HG03521 (cell line): ENCODE measurements around the gene SNAP91.
"Not testable (repeated sequence)": the region's sequence is repeated elsewhere in the genome, so short reads cannot be mapped to it uniquely, and the experiment has no call there.

ENCODE experiments used
- ATAC-seq: cut with Tn5 transposase; IDR thresholded peaks from one replicate; pipeline ENCODE4 v1.9.1; 2021; ENCODE audit warnings: mild to moderate bottlenecking, moderate library complexity; ENCODE audit not compliant: unreplicated experiment

Gene SNAP91, protein sequence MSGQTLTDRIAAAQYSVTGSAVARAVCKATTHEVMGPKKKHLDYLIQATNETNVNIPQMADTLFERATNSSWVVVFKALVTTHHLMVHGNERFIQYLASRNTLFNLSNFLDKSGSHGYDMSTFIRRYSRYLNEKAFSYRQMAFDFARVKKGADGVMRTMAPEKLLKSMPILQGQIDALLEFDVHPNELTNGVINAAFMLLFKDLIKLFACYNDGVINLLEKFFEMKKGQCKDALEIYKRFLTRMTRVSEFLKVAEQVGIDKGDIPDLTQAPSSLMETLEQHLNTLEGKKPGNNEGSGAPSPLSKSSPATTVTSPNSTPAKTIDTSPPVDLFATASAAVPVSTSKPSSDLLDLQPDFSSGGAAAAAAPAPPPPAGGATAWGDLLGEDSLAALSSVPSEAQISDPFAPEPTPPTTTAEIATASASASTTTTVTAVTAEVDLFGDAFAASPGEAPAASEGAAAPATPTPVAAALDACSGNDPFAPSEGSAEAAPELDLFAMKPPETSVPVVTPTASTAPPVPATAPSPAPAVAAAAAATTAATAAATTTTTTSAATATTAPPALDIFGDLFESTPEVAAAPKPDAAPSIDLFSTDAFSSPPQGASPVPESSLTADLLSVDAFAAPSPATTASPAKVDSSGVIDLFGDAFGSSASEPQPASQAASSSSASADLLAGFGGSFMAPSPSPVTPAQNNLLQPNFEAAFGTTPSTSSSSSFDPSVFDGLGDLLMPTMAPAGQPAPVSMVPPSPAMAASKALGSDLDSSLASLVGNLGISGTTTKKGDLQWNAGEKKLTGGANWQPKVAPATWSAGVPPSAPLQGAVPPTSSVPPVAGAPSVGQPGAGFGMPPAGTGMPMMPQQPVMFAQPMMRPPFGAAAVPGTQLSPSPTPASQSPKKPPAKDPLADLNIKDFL

DNA sequence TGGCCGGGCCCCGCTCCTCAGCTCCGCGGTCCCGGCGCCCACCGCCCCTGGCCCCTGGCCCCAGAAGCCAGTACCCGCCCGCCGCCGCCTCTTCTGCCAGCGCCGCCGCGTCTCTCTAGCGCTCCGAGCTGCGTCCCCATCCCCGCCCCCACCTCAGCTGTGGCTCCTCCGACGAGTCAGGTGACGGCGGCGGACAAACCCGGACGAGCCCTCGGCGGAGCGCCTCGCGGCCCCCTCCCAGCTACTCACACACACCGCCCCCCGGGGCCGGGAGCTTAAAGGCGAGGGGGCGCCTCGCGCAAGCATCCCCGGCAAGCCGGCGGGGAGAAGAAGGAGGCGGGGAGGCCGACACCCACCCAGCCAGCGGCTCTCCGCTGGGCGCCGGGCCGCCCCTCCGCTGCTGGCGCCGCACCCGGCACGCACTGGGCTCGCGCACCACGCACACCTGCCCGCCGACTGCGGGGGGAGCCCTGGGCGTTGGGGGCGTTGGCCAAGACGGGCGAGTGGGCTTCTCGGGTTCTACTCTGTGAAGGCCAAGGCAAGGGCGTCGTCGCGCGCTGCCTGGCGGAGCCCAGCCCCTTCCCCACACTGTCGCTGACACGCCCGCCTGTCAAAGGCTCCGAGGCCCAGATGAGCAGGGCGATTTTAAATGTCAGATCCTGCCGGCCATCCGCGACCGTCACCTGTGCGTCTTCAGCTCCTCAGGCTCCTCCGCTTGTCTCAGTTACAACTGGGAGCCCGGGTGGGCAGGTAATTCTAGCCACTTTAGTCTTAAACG, at the start of gene SNAP91:
Gene SNAP91 (minus strand): TSS at position 132 of the 778 bp plus-strand sequence. CDS start 1,174 bp downstream, outside the sequence.
- ATAC-seq = no peak

DNA sequence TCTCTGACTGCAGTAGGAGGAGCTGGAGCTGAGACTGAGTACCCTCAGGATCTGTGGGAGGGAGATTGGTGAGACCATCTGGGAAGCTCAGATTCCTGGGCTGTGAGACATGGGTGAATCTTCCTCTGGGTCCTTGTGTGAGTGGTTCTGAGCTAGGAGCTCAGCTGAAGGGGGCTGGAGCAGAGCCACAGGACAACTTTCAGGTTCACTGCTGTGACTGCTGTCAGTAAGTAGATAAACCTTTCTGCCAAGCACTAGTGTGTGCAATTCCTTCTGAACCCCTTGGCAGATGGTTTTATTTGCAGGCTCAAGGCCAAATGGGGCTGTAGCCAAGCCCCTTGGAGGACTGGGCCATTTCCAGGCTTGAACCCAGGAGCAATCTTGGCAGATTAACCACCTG, 49.6 kb upstream of the SNAP91 start:
- no peak for ATAC-seq

DNA sequence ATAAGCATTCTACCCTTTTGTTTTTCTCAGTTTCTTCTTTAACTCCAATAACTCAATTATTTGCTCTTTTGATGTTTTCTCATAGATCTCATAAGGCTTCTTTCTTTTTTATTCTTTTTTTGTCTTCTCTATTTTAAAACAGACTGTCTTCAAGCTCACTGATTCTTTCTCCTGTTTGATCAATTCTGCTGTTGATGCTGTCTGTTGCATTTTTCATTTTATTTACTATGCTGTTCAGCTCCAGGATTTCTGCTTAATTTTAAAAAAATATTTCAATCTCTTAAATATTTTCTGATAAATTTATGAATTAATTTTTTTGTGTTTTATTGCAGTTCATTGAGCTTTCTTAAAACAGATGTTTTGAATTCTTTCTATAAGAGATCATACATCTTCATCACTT, 48.1 kb upstream of the SNAP91 start:
- no peak for ATAC-seq

DNA sequence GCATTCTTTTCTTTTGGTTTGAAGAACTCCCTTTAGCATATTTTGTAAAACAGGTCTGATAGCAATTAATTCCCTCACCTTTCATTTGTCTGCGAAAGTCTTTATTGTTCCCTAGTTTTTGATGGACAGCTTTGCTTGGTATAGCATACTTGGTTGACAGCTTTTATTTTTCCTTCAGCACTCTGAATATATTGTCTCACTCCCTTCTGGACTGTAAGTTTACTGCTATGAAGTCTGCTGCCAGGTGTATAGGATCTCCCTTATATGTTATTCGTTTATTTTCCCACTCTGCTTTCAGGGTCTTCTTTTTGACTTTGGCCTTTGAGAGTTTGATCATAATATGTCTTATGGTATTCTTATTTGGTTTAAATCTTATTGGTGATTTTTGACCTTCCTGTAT, 47.7 kb upstream of the SNAP91 start:
- ATAC-seq = no peak

DNA sequence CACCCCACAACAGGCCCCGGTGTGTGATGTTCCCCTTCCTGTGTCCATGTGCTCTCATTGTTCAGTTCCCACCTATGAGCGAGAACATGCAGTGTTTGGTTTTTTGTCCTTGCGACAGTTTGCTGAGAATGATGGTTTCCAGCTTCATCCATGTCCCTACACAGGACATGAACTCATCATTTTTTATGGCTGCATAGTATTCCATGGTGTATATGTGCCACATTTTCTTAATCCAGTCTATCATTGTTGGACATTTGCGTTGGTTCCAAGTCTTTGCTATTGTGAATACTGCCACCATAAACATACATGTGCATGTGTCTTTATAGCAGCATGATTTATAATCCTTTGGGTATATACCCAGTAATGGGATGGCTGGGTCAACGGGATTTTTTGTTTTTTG, 43.5 kb upstream of the SNAP91 start:
- not testable (repeated sequence) for ATAC-seq

DNA sequence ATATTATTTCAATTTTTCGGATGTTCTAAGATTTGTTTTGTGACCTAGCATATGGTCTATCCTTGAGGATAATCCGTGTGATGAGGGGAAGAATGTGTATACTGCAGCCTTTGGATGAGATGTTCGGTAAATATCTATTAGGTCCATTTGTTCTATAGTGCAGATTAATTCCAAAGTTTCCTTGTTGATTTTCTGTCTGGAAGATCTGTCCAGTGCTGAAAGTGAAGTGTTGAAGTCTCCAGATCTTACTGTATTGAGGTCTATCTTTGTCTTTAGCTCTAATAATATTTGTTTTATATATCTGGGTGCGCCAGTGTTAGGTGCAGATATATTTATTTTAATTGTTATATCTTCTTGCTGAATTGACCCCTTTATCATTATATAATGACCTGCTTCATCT, 32.2 kb upstream of the SNAP91 start:
- ATAC-seq = no peak

DNA sequence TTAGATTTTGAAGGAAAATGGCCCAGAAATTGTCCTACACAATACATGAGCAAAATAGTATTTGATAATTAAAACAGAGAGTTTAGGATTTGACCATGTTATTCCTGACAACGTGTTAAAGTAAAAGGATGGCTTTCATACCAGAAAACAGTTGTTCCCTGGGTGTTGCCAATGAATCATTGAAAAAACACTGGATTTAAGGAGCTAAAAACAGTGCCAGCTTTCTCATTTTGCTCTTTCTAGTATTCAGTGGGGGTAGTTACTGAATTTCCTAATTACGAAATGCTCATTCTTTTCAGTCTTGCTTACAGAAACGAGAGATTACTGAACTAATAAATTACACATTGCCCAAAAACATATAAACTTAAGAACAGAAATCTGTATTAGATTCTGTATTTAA, 26.6 kb upstream of the SNAP91 start:
- no peak for ATAC-seq

DNA sequence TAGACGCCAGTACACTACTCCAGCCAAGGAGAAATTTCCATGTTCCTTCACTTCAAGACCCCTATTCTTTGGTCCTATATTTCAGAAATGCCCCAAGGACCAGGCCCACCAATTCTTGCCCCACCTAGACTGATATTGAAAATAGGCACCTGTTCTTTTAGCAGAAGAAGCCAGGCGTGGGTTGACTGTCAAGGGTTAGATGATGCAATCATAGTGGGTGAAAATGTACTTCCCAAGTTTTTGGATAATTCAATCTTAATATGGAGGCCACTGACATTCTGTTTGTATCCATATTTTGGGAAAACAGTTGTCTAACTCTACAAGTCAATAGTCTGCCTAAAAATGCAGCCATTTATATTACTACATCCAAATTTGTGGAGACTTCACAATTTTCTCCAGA, 21.0 kb upstream of the SNAP91 start:
- ATAC-seq = no peak

DNA sequence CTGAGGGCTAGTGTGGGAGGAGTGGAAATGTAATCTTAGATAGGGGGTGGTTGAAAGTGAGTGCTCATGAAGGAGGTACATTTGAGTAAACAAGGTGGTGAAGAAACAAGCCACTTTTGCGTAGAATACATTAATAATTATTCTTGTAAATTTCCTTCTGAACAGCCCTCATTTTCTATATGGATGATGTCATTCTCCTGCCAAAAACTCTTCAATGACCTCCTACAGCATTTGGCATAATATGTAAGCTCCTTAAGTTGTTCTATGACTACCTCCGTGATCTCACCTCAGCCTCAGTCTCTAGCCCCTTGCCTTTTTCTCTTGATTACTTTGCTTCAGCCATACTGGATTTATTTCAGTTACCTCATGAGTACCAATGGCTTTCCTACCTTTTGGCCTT, 14.0 kb upstream of the SNAP91 start:
- no peak for ATAC-seq

DNA sequence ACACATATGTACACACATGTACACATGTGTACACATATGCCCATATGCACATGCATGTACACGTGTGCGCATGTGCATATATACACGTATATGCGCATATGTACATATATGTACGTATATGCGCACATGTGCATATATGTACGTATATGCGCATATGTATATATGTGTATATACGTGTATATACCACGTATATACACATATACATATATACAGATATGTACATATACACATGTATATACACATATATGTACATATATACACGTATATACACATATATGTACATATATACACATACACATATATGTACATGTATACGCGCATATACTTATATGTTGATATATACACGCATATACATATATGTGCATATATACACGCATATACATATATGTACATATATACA, 8.9 kb upstream of the SNAP91 start:
- ATAC-seq = no peak

DNA sequence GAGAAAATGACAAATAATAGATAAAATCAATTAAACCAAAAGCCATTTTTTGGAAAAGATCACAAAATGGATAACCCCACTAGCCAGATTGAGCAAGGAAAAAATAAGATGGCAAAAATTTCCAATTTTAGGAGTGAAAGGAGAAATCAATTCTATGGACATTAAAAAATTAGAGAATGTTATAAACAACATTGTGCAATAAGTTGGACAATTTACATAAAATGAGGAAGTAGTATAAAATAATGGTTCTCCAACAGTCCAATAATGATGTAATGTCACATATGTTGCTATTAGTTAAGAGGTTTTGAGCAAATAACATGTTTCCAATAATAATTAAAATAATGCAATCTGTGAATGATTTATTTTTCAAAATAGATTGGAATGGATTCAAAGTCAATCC, 3.1 kb upstream of the SNAP91 start:
- ATAC-seq = no peak

DNA sequence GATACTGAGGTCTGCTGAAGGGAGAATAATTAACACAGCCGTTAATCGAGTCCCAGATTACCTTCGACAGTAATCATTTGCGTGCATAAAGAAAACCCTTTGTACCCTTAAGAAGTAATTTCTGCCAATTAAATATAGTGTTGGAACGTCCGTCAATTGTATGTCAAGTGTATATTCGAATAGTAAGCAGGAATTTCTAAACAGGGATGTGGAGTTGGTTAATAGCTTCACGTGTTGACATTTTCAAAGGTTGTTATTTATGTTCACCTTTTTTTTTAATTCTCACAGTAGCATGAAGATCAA, 798 bp upstream of the SNAP91 start:
- no peak for ATAC-seq

DNA sequence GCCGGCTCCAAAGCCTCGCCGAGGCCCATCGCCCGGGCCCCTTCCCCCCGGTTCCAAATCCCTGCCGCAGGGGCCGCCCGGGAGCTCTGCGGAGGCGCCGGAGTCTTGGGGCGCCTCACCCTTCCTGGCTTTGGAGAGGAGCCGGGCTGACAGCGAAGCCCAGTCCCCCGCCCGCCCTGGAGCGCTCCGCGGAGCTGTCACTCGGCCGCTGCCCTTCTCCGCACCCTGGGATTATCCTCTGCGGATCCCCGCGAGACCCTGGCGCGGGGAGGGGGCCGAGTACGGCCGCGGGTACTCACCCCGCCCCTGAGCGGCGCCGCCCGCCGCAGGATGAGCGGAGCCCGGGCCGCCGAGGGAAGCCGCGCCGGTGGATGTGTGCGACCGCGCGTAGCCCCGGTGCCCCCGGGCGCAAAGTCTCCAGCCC, 343 bp downstream of the SNAP91 start:
- no peak for ATAC-seq

DNA sequence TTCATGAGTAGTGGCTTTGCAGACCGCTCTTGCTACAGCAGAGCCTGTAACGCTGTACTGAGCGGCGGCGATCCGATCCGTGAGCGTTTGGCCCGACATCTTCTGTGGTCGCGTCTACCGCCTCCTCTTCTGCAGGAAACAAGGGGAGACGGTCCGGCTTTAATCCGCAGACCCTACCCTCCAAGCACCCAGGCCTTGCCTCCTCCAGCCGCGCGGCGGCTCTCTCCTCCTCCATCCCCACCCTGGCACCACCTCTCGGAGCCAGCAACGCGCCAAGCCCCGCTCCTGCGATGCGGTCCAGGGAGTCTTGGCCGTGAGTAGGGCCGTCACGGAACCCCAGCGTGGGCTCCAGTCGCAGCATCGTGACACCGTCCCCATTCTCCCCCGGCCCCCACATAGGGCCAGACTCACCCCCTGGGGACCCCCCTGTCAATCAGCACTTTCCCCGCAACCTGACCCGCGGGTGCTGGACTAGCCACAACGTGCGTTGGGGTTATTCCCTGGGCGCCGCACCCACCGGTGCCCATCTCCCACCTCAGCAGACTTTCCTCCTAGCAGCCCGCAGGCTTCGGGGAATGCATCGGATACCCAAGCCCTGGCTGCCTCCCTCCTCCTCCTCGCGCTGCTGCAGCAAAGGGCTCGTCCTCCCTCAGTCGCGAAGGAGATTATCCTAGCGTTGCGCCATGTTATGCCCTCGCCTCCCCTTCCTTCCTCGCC, 914 bp downstream of the SNAP91 start:
- ATAC-seq = no peak

DNA sequence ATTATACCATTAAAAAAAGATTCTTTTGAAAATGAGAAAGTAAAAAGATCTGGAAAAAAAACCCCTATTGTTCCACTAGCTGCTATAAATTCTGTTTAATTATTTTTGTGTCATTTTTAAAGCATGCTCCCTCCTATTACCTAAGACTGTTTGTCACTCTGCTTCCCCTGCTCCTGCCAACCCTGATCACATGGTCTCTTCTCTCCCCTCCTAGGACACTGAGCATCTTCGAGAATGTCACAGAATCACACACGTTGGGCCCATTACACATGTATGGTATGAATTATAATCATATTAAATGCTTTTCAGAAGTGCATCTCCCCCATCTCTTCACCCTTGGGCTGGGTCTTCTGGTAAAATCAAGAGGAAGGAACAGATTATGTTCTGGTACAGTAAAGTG, 6.2 kb downstream of the SNAP91 start:
- ATAC-seq = no peak

DNA sequence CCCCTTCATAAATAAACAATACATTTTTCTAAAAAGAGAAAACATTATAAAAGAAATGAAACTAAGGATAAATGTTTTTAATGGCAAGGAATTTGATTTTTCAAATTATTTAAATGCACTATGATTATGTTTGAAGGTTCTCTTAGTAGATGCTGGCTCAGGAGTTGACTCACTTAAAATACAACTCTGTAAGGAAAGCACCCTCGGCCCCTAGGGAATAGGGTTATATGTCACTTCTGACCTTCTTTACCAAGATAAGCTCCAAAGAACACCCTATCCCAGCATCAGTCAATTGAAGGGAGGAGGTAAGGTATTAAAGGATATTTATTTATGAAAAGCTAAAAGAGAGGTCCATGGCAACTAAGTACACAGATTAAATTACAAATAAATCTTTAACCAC, 6.8 kb downstream of the SNAP91 start:
- no peak for ATAC-seq

DNA sequence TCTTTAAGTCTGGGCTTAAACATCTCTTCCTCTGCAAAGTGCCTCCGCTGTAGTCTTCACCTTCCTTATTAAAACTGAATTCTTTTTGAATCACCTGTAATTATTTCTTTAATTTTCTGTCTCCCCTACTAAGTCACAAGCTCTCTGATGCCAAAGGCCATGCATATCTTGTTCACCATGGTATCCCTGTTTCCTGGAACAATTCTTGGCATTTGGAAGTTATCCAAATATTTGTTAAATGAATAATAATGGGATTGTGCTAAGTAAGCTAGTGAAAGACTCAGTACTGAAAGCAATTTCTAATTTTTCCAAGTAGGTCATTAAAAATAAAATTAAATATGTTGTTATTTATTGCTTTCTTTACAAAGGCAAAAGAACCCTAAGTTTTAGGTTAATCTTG, 12.2 kb downstream of the SNAP91 start:
- no peak for ATAC-seq

DNA sequence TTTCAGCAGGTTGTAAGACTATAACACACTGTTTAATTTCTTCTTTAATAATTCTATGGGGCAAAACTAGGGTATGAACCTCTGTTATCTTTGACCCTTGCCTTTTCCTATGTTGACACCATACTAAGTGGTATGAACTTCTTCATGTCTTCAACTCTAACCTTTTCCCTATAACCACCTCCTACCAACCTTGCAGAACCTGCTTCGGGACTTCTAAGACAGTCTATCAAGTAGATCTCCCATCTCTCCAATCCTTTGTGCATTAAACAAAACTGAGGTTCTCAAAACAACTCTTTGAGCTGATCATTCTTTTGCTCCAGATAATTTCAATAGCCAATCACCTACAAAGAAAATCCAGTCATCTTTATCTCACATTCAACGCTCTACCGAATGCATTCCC, 23.4 kb downstream of the SNAP91 start:
- ATAC-seq = no peak

DNA sequence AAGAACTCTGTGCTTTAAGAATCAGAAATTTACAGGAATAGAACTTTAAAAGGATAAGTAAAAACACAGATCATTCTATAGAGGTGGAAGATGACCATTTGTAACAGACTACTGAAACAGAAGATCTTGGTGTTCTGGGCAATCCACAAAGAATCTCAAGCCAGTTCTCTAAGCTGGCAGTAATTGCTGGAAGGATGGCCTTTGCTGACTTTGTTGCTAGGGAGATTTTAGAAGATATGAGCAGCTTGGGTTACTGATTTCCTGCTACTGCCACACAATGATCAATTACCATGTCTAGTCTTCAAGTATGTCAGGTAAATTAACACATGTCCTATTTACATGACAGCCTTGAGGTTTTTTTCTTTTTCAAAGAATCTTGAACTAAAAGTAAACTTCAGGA, 31.1 kb downstream of the SNAP91 start:
- ATAC-seq = no peak

DNA sequence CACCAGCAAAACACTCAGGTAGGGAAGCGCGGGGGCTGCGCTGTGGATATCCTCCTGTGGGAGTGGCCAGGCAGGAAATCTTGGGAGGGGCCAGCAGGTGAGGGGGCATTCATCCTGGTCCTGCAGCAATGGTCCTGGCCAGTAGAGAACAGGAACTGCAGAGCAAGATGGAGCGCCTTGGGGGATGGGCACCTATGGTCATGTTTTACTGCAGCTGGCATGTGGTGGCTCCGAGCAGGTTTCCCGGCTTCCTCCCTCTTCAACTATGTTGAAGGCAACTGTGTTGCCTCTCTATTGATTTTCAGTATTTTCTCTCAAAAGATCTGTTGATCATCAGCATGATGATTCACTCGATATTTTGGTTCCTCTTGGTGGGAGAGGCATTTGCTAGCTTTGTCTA, 70.9 kb downstream of the SNAP91 start:
- no peak for ATAC-seq

DNA sequence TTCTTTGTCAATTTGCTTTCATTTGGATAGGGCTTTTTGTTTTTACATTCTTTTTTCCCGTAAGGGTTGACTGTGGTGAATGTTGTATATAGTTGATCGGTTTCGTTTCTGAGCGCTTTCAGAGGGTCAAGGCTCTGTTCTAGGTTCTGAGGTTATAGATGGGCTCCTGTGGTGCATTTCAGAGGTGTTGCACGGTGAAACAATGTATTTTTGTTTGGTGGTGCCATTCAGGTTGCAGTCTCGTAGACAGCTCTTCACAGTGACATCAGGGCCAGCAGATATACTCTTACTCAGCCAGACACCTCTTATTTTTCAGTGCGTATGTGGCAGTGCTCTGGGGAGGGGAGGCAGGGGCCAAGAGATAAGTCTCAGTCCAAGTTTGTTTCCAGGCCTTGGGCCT, 72.1 kb downstream of the SNAP91 start:
- no peak for ATAC-seq
